NAMALWA (cell line): Measurements from ENCODE around the gene FXR2.
"Not testable (repeated sequence)": the region's sequence is repeated elsewhere in the genome, so short reads cannot be mapped to it uniquely, and the experiment has no call there.

Source experiments
- DNase-seq: peaks from one replicate; pipeline ENCODE4 v3.0.0-alpha.2; 2015; ENCODE audit warnings: low spot score

The FXR2 gene

DNA sequence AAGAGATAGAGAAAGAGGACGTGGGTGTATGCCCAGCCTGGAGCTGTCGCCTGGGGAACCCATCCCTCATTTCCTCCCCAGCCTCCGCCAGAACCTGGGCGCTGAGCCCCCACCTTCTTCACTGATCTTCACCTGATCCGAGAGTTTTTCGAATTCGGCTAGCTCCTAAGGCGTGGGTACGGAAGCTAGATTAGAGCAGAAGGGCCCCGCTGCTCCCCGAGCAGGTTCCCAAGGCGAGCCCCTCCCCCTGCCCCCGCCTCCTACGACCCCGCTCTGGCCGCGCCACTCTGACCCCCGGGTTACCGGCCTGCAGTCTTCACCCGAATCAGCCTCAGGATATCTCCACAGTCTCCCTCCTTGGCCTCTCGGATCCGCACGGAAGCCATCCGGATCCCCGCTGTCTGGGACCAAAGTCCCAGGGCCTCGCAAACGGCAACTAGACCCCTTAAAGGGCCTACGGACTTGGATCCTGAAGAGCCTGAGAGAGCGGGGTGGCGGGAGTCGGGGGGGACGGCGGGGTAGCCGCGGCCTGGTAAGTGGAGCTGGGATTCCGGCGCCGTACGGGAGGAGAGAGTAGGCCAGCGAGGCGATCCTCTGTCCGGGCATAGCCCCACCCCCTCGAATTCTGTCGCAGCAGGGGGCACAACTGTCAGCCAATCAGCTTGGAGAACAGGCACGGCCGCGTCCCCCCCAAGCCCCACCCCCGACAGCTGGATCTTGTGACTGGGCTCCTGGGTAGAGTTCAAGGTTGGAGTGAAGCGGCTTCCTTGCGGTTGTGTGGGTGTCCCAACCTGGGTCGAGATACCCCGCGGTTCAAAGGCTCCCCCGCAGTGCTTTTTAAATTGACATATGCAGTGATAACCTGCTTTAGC, 12.8 kb upstream of the FXR2 start, which contains the start of gene SAT2:
Gene SAT2, minus strand, starts transcription at position 572 of the 872 bp plus-strand sequence. Its CDS starts 186 bp downstream, at position 386.
- peak; percentile 78 for DNase-seq

DNA sequence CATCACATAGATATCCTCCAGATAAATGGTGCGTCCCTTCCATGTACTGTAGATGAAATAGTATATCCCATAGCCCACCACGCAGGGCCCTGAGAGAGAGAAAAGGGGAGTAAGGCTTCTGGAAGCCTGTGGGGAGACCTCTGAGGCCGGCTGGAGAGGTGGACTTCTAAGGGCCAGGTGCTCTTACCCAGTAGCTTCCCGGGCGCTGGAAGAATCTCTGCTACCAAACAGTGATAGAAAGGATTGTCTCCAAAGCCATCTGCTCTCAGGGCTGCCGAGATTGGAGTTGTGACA, 12.2 kb upstream of the FXR2 start:
- DNase-seq: no peak

GRCh38 chr17:7626307-7626706, 11.6 kb upstream of the FXR2 start:
- DNase-seq: no peak

- DNase-seq: not testable (repeated sequence)
Measured at GRCh38 chr17:7625749-7626148, 11.1 kb upstream of the FXR2 start.

DNA sequence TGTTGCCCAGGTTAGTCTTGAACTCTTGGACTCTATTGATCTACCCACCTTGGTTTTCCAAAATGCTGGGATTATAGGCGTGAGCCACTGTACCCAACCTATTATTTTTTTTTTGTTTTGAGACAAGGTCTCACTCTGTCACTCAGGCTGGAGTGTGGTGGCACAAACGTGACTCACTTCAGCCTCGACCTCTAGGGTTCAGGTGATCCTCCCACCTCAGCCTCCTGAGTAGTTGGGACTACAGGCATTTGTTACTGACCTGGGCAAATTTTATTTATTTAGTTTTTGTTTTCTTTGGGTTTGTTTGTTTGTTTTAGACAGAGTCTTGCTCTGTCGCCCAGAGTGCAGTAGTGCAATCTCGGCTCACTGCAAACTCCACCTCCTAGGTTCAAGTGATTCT, 9.0 kb upstream of the FXR2 start:
- DNase-seq: no peak

- no peak for DNase-seq
Measured at GRCh38 chr17:7620835-7621234, 6.1 kb upstream of the FXR2 start.

GRCh38 chr17:7618608-7619007, 3.9 kb upstream of the FXR2 start:
- no peak for DNase-seq

DNA sequence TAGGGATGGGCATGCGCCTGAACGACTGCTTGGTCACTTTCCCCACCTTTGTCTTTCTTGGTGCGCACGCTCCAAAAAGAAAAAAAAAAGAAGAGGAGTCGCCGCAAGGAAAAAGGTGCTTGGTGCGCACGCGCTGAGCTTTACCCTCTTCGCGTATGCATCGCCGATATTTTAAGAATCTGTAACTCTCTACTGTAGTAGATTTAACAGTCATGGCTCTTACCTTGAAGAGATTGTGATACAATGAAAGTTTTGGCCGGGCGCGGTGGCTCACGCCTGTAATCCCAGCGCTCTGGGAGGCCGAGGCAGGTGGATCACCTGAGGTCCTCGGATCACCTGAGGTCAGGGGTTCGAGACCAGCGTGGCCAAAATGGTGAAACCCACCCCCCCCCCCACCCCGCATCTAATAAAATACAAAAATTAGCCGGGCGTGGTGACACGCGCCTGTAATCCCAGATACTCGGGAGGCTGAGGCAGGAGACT, 609 bp upstream of the FXR2 start:
- no peak for DNase-seq

DNA sequence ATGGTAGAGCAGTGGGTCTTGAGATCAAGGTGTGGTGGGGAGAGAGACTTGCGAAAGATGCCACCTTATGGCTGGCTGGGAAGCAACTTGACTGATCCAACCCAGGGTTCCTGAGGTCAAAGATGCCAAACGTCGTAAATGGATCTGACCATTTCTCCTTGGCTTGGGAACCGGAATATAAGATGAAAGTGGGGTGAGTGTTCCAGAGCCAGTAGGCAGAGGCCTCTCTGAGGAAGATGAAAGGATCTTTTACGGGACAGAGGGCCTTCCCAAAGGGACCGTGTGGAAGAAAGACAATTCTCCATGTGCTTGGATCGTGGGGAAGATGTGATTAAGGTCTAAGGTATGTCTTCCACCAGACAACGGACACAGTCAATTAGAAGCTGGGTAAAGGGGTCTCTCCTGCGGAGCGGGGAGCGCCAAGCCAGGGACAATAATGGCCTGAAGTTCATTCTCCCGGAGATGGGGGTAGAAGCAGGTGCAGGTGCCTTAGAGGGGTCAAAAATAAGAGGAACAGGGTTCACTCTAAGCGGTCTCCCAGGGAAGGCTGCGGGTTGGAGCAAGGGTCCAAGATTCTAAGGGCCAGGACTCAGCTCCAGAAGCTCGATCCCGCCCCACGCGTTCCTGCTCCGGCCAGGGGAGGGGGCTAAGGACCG, 800 bp downstream of the FXR2 start:
- no peak for DNase-seq

GRCh38 chr17:7612294-7612640, 2.4 kb downstream of the FXR2 start:
- DNase-seq: no peak

- no peak for DNase-seq
Measured at GRCh38 chr17:7611635-7612293, 2.9 kb downstream of the FXR2 start.

DNA sequence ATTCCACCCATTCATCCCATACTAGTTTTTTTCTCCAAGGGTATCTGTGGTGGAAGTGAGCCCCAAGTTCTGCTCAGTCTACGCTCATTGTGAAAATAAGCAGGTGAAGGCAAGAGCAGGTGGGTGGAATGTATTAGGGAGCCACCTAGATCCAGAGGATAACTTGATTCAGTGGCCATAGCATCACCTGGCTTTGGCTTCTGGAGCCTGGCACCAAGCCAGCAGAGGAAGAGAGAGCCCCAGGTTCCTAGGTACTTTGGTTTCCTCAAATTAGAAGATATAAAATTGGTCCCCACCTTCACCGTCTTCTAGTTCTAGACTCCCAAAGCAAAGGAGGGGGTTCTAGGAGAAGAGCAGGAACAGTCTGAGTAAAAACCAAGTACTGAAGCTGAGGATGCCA, 4.1 kb downstream of the FXR2 start:
- DNase-seq: no peak

- no peak for DNase-seq
Measured at GRCh38 chr17:7606280-7606679, 8.4 kb downstream of the FXR2 start.

DNA sequence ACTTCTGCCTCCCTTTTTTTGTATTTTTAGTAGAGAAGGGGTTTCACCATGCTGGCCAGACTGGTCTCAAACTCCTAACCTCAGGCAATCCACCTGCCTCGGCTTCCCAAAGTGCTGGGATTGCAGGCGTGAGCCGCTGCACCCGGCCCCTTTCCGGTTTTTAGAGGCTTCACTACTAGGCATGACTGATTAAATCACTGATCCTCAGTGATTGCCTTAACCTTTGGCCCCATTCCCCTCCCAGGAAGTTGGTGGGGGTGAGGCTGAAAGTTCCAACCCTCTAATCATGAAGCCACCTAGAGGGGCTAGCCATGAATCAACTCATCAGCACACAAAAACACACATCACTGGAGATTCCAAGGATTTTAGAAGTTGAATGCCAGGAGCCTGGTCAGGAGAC, 17.1 kb downstream of the FXR2 start:
- not testable (repeated sequence) for DNase-seq

DNA sequence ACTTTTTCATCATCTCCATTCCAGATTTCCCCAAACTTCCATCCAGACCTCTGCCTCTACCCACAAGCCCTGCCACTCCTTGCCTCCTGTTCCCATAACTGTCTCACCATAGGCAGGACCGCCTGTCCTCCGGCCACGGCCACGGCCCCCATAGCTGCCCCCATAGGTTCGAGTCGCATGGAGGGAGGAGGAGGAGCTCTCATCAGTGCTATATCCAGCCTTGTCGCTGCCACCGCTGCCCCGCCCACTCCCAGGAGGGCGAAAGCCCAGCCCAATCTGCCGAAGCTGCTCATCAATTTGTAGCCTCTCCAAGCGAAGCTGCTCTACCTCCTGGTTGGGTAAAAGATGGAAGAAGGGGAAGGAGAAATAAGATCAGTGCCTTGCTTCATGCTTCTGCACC, 21.4 kb downstream of the FXR2 start:
- DNase-seq: no peak

DNA sequence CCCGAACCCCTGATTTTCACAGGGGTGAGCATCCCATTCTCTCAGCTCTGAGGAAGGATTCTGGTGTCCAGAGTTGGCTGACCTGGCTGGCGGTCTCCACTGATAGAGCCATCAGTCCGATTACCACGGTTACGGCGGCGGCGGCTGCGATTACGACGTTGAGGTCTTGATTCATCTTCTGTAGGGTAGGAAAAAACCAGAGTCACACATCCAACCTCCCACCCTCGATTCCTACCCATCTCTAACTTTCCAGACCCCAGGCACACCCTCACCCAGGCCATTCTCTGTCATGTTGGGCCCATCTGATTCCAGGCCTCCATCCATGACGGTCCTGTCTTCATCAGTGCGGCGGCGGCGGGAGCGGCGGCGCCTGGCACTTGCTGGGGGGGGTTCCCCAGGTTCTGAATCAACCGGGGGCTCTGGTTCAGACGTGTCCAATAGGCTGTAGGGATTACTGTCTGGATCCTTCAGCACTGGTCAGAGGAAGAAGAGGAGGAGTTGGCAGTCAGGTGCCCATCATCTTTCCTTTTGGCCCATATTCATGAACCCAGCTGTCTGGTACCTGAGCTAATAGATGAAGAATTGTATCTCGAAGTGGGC, 22.2 kb downstream of the FXR2 start:
- DNase-seq: no peak

DNA sequence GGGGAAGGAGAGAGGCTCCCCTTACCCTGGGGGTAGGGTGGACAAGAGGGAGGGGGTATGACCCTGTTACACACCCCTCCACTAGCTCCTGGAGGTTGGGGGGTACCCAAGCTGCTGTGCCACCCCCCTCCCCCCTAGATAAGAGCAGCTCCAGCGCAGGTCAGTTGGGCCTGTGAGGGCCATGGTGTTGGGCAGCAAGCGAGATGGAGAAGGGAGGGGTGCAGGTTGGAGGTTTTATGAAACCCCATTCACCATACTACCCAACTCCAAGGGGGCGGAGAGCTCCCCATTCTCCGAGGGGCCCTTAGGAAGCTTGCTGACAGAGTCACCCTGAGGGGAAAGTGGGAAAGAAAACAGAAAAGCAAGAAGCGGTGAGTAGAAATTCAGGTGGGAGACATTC, 23.1 kb downstream of the FXR2 start:
- no peak for DNase-seq

- no peak for DNase-seq
Measured at GRCh38 chr17:7590743-7591142, 24.0 kb downstream of the FXR2 start.

- no peak for DNase-seq
Measured at GRCh38 chr17:7589891-7590691, 24.6 kb downstream of the FXR2 start, which contains the start of gene SOX15. SOX15 (minus strand) TSS chr17:7590094; CDS start chr17:7589676, 418 bp downstream.

GRCh38 chr17:7589204-7589868, 25.4 kb downstream of the FXR2 start:
- DNase-seq: no peak

DNA sequence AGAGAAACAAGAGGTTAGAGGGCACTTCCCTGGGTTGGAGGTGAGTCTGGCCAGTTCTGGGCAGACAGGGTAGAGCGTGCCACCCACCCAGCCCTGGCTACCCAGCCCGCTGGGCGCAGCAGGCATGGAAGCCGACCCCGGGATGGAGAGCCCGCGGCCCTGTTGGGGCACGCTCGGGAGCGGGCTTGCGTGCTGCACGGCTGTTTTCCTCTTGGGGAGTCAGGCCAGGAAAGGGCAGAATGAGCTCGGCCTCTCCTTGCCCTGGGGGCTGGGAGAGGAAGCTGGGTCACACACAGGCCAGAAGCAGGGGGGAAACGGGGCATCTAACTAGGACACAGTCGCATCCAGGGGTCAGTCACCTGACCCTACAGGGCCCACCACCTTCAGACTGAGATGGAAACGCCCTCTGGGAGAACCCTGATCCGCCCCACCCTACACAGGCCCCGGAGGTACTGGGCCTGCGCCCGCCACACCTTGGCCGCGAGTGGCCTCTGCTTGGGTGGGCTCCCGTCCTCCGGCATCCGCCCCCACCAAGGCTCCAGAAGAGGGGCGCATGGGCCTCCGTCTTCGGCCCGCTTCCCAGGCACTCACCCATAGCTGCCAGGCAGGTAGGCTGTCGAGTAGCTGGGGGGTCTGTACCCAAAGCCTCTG, 26.0 kb downstream of the FXR2 start:
- DNase-seq: no peak
